SK-N-SH (cell line): ENCODE results near the gene PTBP1. TPM values are rescaled to one million over a fixed set of nuclear protein-coding genes. Genes with fewer than 3 reads are reported as not detected.

Experiments used
- CTCF ChIA-PET: fragments of 300-600, 350-600 bp; formaldehyde crosslinking; extraction: SDS; loops from one replicate; lab custom pipeline; 2021; lab: Yijun Ruan, JAX
- POLR2A ChIA-PET: fragments of 350-600 bp; sonication (Branson Sonifier 250); formaldehyde crosslinking; extraction: SDS; loops from one replicate; lab custom pipeline; 2020; ENCODE audit warnings: antibody characterized with exemption, inconsistent platforms; lab: Yijun Ruan, JAX
- DNase-seq: peaks from one replicate; pipeline ENCODE4 v3.0.0; 2012
- H2AFZ ChIP-seq: fragments of 200-600 bp; sonication (generic); 2 replicates; pipeline ENCODE4 v1.8.1; 2016; ENCODE audit warnings: antibody characterized with exemption, mild to moderate bottlenecking, low read depth
- H3F3A ChIP-seq: fragments of 200-600 bp; sonication (generic); replicated peaks from 2 replicates; pipeline ENCODE3; 2016; ENCODE audit warnings: antibody characterized with exemption, mild to moderate bottlenecking; ENCODE audit not compliant: insufficient read depth
- H3K27ac ChIP-seq, 2 experiments: fragments of 200-500 bp in 1 of 2; fragments of 200-600 bp in 1 of 2; sonication (Bioruptor generic) in 1 of 2; sonication (generic), shearing (Covaris generic) in 1 of 2; 2 replicates each; pipeline versions ENCODE4 v1.5.1 to v1.6.1; 2014 to 2016; ENCODE audit warnings: low read depth in 2 of 2, inconsistent platforms in 1 of 2, low read length in 1 of 2, mild to moderate bottlenecking in 1 of 2, mixed read lengths in 1 of 2
- H3K27me3 ChIP-seq: fragments of 200-600 bp; sonication (generic), shearing (Covaris generic); 2 replicates; pipeline ENCODE4 v1.6.1; 2016; ENCODE audit warnings: mixed run types; ENCODE audit not compliant: insufficient read depth
- H3K36me3 ChIP-seq, 2 experiments: fragments of 200-500 bp in 1 of 2; fragments of 200-600 bp in 1 of 2; sonication (Bioruptor generic) in 1 of 2; sonication (generic) in 1 of 2; replicated peaks in 1 of 2; 2 replicates each; pipeline versions ENCODE3 to v1.5.1; 2014 to 2016; ENCODE audit warnings: low read length in 1 of 2, mild to moderate bottlenecking in 1 of 2; ENCODE audit not compliant: insufficient read depth in 2 of 2, control insufficient read depth in 1 of 2
- H3K4me1 ChIP-seq, 2 experiments: fragments of 200-500 bp in 1 of 2; fragments of 200-600 bp in 1 of 2; sonication (Bioruptor generic) in 1 of 2; sonication (generic), shearing (Covaris generic) in 1 of 2; 2 replicates each; pipeline versions ENCODE4 v1.5.1 to v1.6.1; 2014 to 2016; ENCODE audit warnings: low read depth in 1 of 2, low read length in 1 of 2, mixed run types in 1 of 2; ENCODE audit not compliant: insufficient read depth in 2 of 2, control insufficient read depth in 1 of 2
- H3K4me2 ChIP-seq: fragments of 200-600 bp; sonication (generic), shearing (Covaris generic); 2 replicates; pipeline ENCODE4 v1.6.1; 2017; ENCODE audit warnings: mixed run types
- H3K4me3 ChIP-seq, 2 experiments: fragments of 200-500 bp in 1 of 2; fragments of 200-600 bp in 1 of 2; sonication (Bioruptor generic) in 1 of 2; sonication (generic), shearing (Covaris generic) in 1 of 2; 2 replicates each; pipeline versions ENCODE4 v1.5.1 to v1.8.1; 2014 to 2016; ENCODE audit warnings: low read depth in 2 of 2, inconsistent platforms in 1 of 2, low read length in 1 of 2, mild to moderate bottlenecking in 1 of 2, mixed read lengths in 1 of 2, moderate library complexity in 1 of 2
- H3K79me2 ChIP-seq: fragments of 200-600 bp; sonication (generic); 2 replicates; pipeline ENCODE4 v1.8.1; 2017; ENCODE audit warnings: mild to moderate bottlenecking; ENCODE audit not compliant: insufficient read depth
- H3K9ac ChIP-seq: fragments of 200-600 bp; sonication (generic); 2 replicates; pipeline ENCODE4 v1.6.1; 2017; ENCODE audit warnings: mixed run types
- H3K9me2 ChIP-seq: fragments of 200-600 bp; sonication (generic); 2 replicates; pipeline ENCODE4 v1.6.1; 2017; ENCODE audit warnings: mixed run types
- H3K9me3 ChIP-seq: fragments of 200-600 bp; sonication (generic); 2 replicates; pipeline ENCODE4 v1.6.1; 2017; ENCODE audit warnings: mixed run types, mild to moderate bottlenecking, moderate library complexity
- H4K20me1 ChIP-seq: fragments of 200-600 bp; sonication (generic); 2 replicates; pipeline ENCODE4 v1.6.1; 2017; ENCODE audit warnings: mild to moderate bottlenecking, mixed run types; ENCODE audit not compliant: insufficient read depth
- ELF1 ChIP-seq: IDR thresholded peaks from 2 replicates; pipeline ENCODE4 v1.4.0; 2012
- FOSL2 ChIP-seq: IDR thresholded peaks from 2 replicates; pipeline ENCODE4 v1.4.0; 2012; ENCODE audit warnings: low read depth, mild to moderate bottlenecking, moderate library complexity, borderline replicate concordance
- FOXM1 ChIP-seq: IDR thresholded peaks from 2 replicates; pipeline ENCODE4 v1.4.0; 2012; ENCODE audit warnings: low read depth, mild to moderate bottlenecking
- GATA2 ChIP-seq: sonication (generic); formaldehyde crosslinking; IDR thresholded peaks from 2 replicates; pipeline ENCODE4 v1.5.0; 2020; ENCODE audit warnings: mild to moderate bottlenecking, missing genetic modification reagents
- IRF3 ChIP-seq: fragments of 150-350 bp; IDR thresholded peaks from 2 replicates; pipeline ENCODE4 v1.6.1; 2016; ENCODE audit warnings: mild to moderate bottlenecking, low read depth, low read length
- JUND ChIP-seq: IDR thresholded peaks from 2 replicates; pipeline ENCODE4 v1.4.0; 2012
- MXI1 ChIP-seq: IDR thresholded peaks from 2 replicates; pipeline ENCODE4 v1.6.1; 2012; ENCODE audit warnings: mild to moderate bottlenecking, low read depth, low read length, improper control_type of control experiment
- NFIC ChIP-seq: IDR thresholded peaks from 2 replicates; pipeline ENCODE4 v1.4.0; 2012; ENCODE audit warnings: borderline replicate concordance
- NRF1 ChIP-seq: IDR thresholded peaks from 2 replicates; pipeline ENCODE4 v1.6.1; 2012; ENCODE audit warnings: low read depth, mild to moderate bottlenecking, low read length
- RAD21 ChIP-seq: IDR thresholded peaks from 2 replicates; pipeline ENCODE4 v1.6.1; 2012; ENCODE audit warnings: mild to moderate bottlenecking, low read length
- RXRA ChIP-seq: IDR thresholded peaks from 2 replicates; pipeline ENCODE4 v1.4.0; 2012; ENCODE audit warnings: low read depth, mild to moderate bottlenecking, borderline replicate concordance
- TAF1 ChIP-seq: IDR thresholded peaks from 2 replicates; pipeline ENCODE4 v1.6.1; 2012; ENCODE audit warnings: low read depth, mild to moderate bottlenecking, low read length, moderate library complexity, borderline replicate concordance
- USF2 ChIP-seq: fragments of 150-350 bp; IDR thresholded peaks from 2 replicates; pipeline ENCODE4 v1.6.1; 2017; ENCODE audit warnings: antibody characterized with exemption, low read length, low read depth, borderline replicate concordance
- WGBS: methylation state at CpG from one replicate; pipeline ENCODE4 v1.1.6; 2017; ENCODE audit warnings: low lambda C conversion rate; 5-methylcytosine and 5-hydroxymethylcytosine counted together
- polyA plus RNA-seq, 3 experiments: library from polyadenylated mRNA; depleted of rRNA; stranded (reverse); fragments of >200 nt; gene quantifications; 2 replicates each; pipeline ENCODE4 v1.2.3, GENCODE V29; 2012
- TF ChIP-seq, protein P1 (sequence below): IDR thresholded peaks from 2 replicates; pipeline ENCODE4 v1.4.0; 2012; ENCODE audit warnings: low read depth
- TF ChIP-seq, protein P2 (sequence below): fragments of 200-600 bp; sonication (generic); IDR thresholded peaks from 2 replicates; pipeline ENCODE4 v1.6.1; 2017; ENCODE audit warnings: antibody characterized with exemption, mild to moderate bottlenecking, moderate library complexity

PTBP1 gene
- polyA plus RNA-seq, 1 of the 3 experiments (the other 2 are of a cell fraction), result 243 TPM

DNA sequence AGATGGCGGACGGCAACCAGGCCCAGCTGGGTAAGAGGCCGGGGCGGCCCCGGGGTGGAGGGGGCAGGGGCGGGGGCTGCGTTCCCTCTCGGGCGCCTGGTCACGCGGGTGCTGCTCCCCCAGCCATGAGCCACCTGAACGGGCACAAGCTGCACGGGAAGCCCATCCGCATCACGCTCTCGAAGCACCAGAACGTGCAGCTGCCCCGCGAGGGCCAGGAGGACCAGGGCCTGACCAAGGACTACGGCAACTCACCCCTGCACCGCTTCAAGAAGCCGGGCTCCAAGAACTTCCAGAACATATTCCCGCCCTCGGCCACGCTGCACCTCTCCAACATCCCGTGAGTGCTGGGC, 11.1 kb downstream of the PTBP1 start:
- WGBS, result 97% methylated on average over 5 of the region's 26 CpGs
- ChIA-PET CTCF (no interaction called here), POLR2A (no interaction called here)
- H3K9ac ChIP-seq, result no peak overlapping the region
- no peak for TF ChIP-seq USF2
- TF ChIP-seq, protein P1, sequence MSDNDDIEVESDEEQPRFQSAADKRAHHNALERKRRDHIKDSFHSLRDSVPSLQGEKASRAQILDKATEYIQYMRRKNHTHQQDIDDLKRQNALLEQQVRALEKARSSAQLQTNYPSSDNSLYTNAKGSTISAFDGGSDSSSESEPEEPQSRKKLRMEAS, result no peak
- no peak for TF ChIP-seq RXRA
- no peak for TF ChIP-seq TAF1
- TF ChIP-seq IRF3, result no peak
- TF ChIP-seq FOSL2, result no peak
- TF ChIP-seq MXI1, result no peak
- no peak for TF ChIP-seq NRF1
- no peak for TF ChIP-seq FOXM1
- TF ChIP-seq ELF1, result no peak
- no peak for TF ChIP-seq RAD21
- no peak for TF ChIP-seq NFIC
- no peak for TF ChIP-seq JUND
- no peak overlapping the region for H3K4me2 ChIP-seq
- no peak for DNase-seq
- H3K27ac ChIP-seq, result no peak overlapping the region
- H2AFZ ChIP-seq, result no peak overlapping the region
- no peaks in the 10 kb centered on the region for H3K27me3 ChIP-seq
- peaks cover 34% of the 10 kb centered on the region for H3F3A ChIP-seq
- H3K4me3 ChIP-seq, result no peak overlapping the region
- H3K9me3 ChIP-seq, result no peaks in the 10 kb centered on the region
- no peaks in the 10 kb centered on the region for H3K4me1 ChIP-seq
- peaks cover 53 to 81% of the 10 kb centered on the region in 2 experiments for H3K36me3 ChIP-seq
- peaks cover 65% of the 10 kb centered on the region for H3K79me2 ChIP-seq
- no peaks in the 10 kb centered on the region for H3K9me2 ChIP-seq
- H4K20me1 ChIP-seq, result peaks cover 88% of the 10 kb centered on the region

- no peak overlapping the region for H3K9ac ChIP-seq
- POLR2A ChIA-PET, result no interaction called here
- CTCF ChIA-PET, result no interaction called here
- peaks cover 69% of the 10 kb centered on the region for H4K20me1 ChIP-seq
- H3K79me2 ChIP-seq, result peaks cover 46% of the 10 kb centered on the region; the same call in 1 of the 2 replicates
- no peaks in the 10 kb centered on the region for H3K27me3 ChIP-seq
- no peaks in the 10 kb centered on the region for H3K9me3 ChIP-seq
- no peak overlapping the region for H3K27ac ChIP-seq
- TF ChIP-seq, protein P2, sequence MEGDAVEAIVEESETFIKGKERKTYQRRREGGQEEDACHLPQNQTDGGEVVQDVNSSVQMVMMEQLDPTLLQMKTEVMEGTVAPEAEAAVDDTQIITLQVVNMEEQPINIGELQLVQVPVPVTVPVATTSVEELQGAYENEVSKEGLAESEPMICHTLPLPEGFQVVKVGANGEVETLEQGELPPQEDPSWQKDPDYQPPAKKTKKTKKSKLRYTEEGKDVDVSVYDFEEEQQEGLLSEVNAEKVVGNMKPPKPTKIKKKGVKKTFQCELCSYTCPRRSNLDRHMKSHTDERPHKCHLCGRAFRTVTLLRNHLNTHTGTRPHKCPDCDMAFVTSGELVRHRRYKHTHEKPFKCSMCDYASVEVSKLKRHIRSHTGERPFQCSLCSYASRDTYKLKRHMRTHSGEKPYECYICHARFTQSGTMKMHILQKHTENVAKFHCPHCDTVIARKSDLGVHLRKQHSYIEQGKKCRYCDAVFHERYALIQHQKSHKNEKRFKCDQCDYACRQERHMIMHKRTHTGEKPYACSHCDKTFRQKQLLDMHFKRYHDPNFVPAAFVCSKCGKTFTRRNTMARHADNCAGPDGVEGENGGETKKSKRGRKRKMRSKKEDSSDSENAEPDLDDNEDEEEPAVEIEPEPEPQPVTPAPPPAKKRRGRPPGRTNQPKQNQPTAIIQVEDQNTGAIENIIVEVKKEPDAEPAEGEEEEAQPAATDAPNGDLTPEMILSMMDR, result no peak
- no peak for TF ChIP-seq GATA2
- no peak for TF ChIP-seq RAD21
- no peaks in the 10 kb centered on the region for H3K9me2 ChIP-seq
- H3K4me3 ChIP-seq, result no peak overlapping the region
- H2AFZ ChIP-seq, result no peak overlapping the region
- H3K4me1 ChIP-seq, result no peaks in the 10 kb centered on the region
- DNase-seq, result no peak
- no peak overlapping the region for H3K4me2 ChIP-seq
- 96% methylated on average over 15 of the region's 30 CpGs for WGBS
- peaks cover 34% of the 10 kb centered on the region for H3F3A ChIP-seq
- H3K36me3 ChIP-seq, result peaks cover 44 to 62% of the 10 kb centered on the region in 2 experiments
Observed at GRCh38 chr19:810077-810855, 13.0 kb downstream of the PTBP1 start.
